HepG2 (cell line): ENCODE data around the gene ZNRD2. TPM values are rescaled to one million over a fixed set of nuclear protein-coding genes. Genes with fewer than 3 reads are reported as not detected.

ENCODE experiments used
- ATAC-seq: fragments of 200-7000 bp; cut with Tn5 transposase; 3 replicates; pipeline ENCODE4 v1.9.1; 2020; ENCODE audit warnings: mild to moderate bottlenecking, moderate library complexity
- BruUV-seq: library from RNA; stranded (reverse); fragments of 400-500 nt; replicated peaks from 2 replicates; lab custom pipeline; 2021; lab: Mats Ljungman, UMichigan
- CTCF ChIA-PET: fragments of 300-600 bp; formaldehyde crosslinking; extraction: SDS; loops from one replicate; lab custom pipeline; 2021; ENCODE audit warnings: low total read pairs, inconsistent platforms, low intra/inter-chr PET ratio; lab: Yijun Ruan, JAX
- POLR2A ChIA-PET: fragments of 350-600 bp; sonication (Branson Sonifier 250); formaldehyde crosslinking; loops from one replicate; lab custom pipeline; 2020; ENCODE audit warnings: antibody characterized with exemption, inconsistent platforms; lab: Yijun Ruan, JAX
- DNase-seq: peaks from one replicate; pipeline ENCODE4 v3.0.0-alpha.2; 2015; ENCODE audit warnings: low spot score
- FAIRE-seq: peaks from 3 replicates; lab custom pipeline; 2011; peaks lifted over from hg19 to GRCh38; lab: Jason Lieb, UNC
- H2AFZ ChIP-seq: one replicate; pipeline ENCODE4 v1.6.1; 2011; ENCODE audit warnings: low read length, inconsistent platforms
- H3K27ac ChIP-seq: fragments of 300-600 bp; 3 replicates; pipeline ENCODE4 v1.8.0; 2011; ENCODE audit warnings: mixed run types, mild to moderate bottlenecking, mixed read lengths, low read length, inconsistent platforms; ENCODE audit not compliant: insufficient read depth; ENCODE audit errors: extremely low read length
- H3K27me3 ChIP-seq, 2 experiments: fragments of 200-600 bp in 1 of 2; 2 replicates in 1 of 2; 3 replicates in 1 of 2; pipeline versions ENCODE4 v1.6.0 to v1.8.0; 2011; ENCODE audit warnings: low read length in 2 of 2, mild to moderate bottlenecking in 2 of 2, moderate library complexity in 2 of 2, inconsistent platforms in 1 of 2; ENCODE audit not compliant: insufficient read depth in 2 of 2, control insufficient read depth in 1 of 2
- H3K36me3 ChIP-seq, 2 experiments: fragments of 200-600 bp in 1 of 2; replicated peaks in 1 of 2; 2 replicates in 1 of 2; 3 replicates in 1 of 2; pipeline versions ENCODE4 v1.5.1 to v1.8.0; 2011; ENCODE audit warnings: low read length in 2 of 2, inconsistent platforms in 1 of 2; ENCODE audit not compliant: insufficient read depth in 2 of 2, control insufficient read depth in 1 of 2
- H3K4me1 ChIP-seq: 2 replicates; pipeline ENCODE4 v1.5.1; 2012; ENCODE audit warnings: low read length, inconsistent platforms; ENCODE audit not compliant: insufficient read depth
- H3K4me2 ChIP-seq: 2 replicates; pipeline ENCODE4 v1.6.0; 2011; ENCODE audit warnings: low read depth, low read length, inconsistent platforms
- H3K4me3 ChIP-seq, 3 experiments: fragments of 200-600 bp in 1 of 3; sonication (generic), shearing (Covaris generic) in 1 of 3; replicated peaks in 1 of 3; 2 replicates each; pipeline ENCODE4 v1.5.1; 2011 to 2016; ENCODE audit warnings: low read length in 3 of 3, inconsistent platforms in 2 of 3, low read depth in 2 of 3, mild to moderate bottlenecking in 2 of 3, control low read depth in 1 of 3, mixed read lengths in 1 of 3; ENCODE audit not compliant: insufficient read depth in 1 of 3
- H3K79me2 ChIP-seq: one replicate; pipeline ENCODE4 v1.6.1; 2011; ENCODE audit warnings: low read length, inconsistent platforms; ENCODE audit not compliant: insufficient read depth
- H3K9ac ChIP-seq: 2 replicates; pipeline ENCODE4 v1.6.0; 2011; ENCODE audit warnings: mild to moderate bottlenecking, low read depth, low read length, inconsistent platforms; ENCODE audit not compliant: insufficient read depth
- H3K9me3 ChIP-seq: 2 replicates; pipeline ENCODE4 v1.5.1; 2012; ENCODE audit warnings: mild to moderate bottlenecking, low read length
- H4K20me1 ChIP-seq: 2 replicates; pipeline ENCODE4 v1.6.0; 2011; ENCODE audit warnings: inconsistent platforms, mild to moderate bottlenecking, low read length, moderate library complexity; ENCODE audit not compliant: insufficient read depth
- ATF5 ChIP-seq: sonication (generic); formaldehyde crosslinking; IDR thresholded peaks from 2 replicates; pipeline ENCODE4 v1.4.0; 2020; ENCODE audit warnings: mild to moderate bottlenecking, low read depth, missing genetic modification reagents
- ATRX ChIP-seq: sonication (generic); formaldehyde crosslinking; IDR thresholded peaks from 2 replicates; pipeline ENCODE4 v1.4.0; 2020; ENCODE audit warnings: missing genetic modification reagents, borderline replicate concordance
- CCAR2 ChIP-seq: fragments of 200-400 bp; formaldehyde crosslinking; optimal IDR thresholded peaks from 2 replicates; pipeline ENCODE3; 2018; ENCODE audit warnings: low read depth, mild to moderate bottlenecking, low read length, moderate library complexity
- CENPT ChIP-seq: sonication (generic); formaldehyde crosslinking; IDR thresholded peaks from 2 replicates; pipeline ENCODE4 v1.8.0; 2022; ENCODE audit warnings: low read depth, mild to moderate bottlenecking, moderate library complexity, missing genetic modification reagents
- E2F1 ChIP-seq: sonication (generic); formaldehyde crosslinking; IDR thresholded peaks from 2 replicates; pipeline ENCODE4 v1.5.0; 2020; ENCODE audit warnings: missing genetic modification reagents
- ELF4 ChIP-seq: sonication (generic); formaldehyde crosslinking; IDR thresholded peaks from 2 replicates; pipeline ENCODE4 v1.5.0; 2020; ENCODE audit warnings: missing genetic modification reagents, mild to moderate bottlenecking, moderate library complexity, borderline replicate concordance
- JUND ChIP-seq: sonication (generic); formaldehyde crosslinking; IDR thresholded peaks from 2 replicates; pipeline ENCODE4 v1.8.0; 2022; ENCODE audit warnings: mild to moderate bottlenecking, missing genetic modification reagents
- KAT7 ChIP-seq: IDR thresholded peaks from 2 replicates; pipeline ENCODE4 v1.6.1; 2018; ENCODE audit warnings: borderline replicate concordance, missing compliant biosample characterization
- NKX3-1 ChIP-seq: sonication (generic); formaldehyde crosslinking; IDR thresholded peaks from 2 replicates; pipeline ENCODE4 v1.5.0; 2020; ENCODE audit warnings: missing genetic modification reagents
- TEAD2 ChIP-seq: sonication (generic); formaldehyde crosslinking; IDR thresholded peaks from 2 replicates; pipeline ENCODE4 v1.9.0; 2021; ENCODE audit warnings: missing genetic modification reagents
- THAP9 ChIP-seq: sonication (generic); formaldehyde crosslinking; IDR thresholded peaks from 2 replicates; pipeline ENCODE4; 2020; ENCODE audit warnings: missing genetic modification reagents, mild to moderate bottlenecking, borderline replicate concordance
- ZFAT ChIP-seq: sonication (generic); formaldehyde crosslinking; conservative IDR thresholded peaks from 2 replicates; pipeline ENCODE4 v1.8.1; 2023; ENCODE audit warnings: missing genetic modification reagents, inconsistent platforms
- ZNF546 ChIP-seq: sonication (generic); formaldehyde crosslinking; conservative IDR thresholded peaks from 2 replicates; pipeline ENCODE4 v1.8.1; 2023; ENCODE audit warnings: mild to moderate bottlenecking, missing genetic modification reagents
- WGBS: methylation state at CpG from one replicate; pipeline ENCODE4 v1.1.6; 2017; ENCODE audit warnings: low lambda C conversion rate; 5-methylcytosine and 5-hydroxymethylcytosine counted together
- in situ Hi-C: cut with HindIII; loops from 2 replicates; pipeline ENCODE4 v1.10.0; 2017; ENCODE audit warnings: low pct_unique_long_range_greater_than_20kb; ENCODE audit not compliant: extremely low pct_ligation_motif_present
- intact Hi-C: fragments of 100-400 bp; cut with micrococcal nuclease; formaldehyde crosslinking; loops from one replicate; pipeline ENCODE4 v1.10.0; 2022; ENCODE audit not compliant: unreplicated experiment
- polyA plus RNA-seq, 8 experiments: library from polyadenylated mRNA; depleted of rRNA in 3 of 8; stranded (reverse) in 7 of 8; unstranded in 1 of 8; fragments of >200 nt; fragmentation: Illumina TruSeq in 4 of 8; extraction: Trizol in 4 of 8; gene quantifications; 2 replicates each; pipeline versions ENCODE4 v1.2.1 to v1.2.3, GENCODE V29; 2011 to 2016; ENCODE audit warnings: low read depth in 4 of 8, missing spikeins in 1 of 8, mixed read lengths in 1 of 8; ENCODE audit not compliant: insufficient read depth in 1 of 8
- total RNA-seq, 5 experiments: library from RNA; depleted of rRNA; stranded (reverse); fragments of >200 nt; fragmentation: Illumina TruSeq; extraction: Trizol; gene quantifications; 2 replicates each; pipeline ENCODE4 v1.2.3, GENCODE V29; 2016; ENCODE audit warnings: low read depth in 1 of 5

Gene ZNRD2
- total and polyA plus RNA-seq, 2 of the 13 experiments (the other 11 are each of a cell fraction or from before 2014, with no cell fraction given): 29.2 to 34.0 TPM

GRCh38 chr11:65580756-65581155, 10.5 kb downstream of the ZNRD2 start:
- Histone ChIP-seq H3K4me3 (no peak overlapping the region), H3K27ac (no peak overlapping the region), H4K20me1 (no peaks in the 10 kb centered on the region), H3K79me2 (peaks cover 1% of the 10 kb centered on the region), H2AFZ (no peak overlapping the region), H3K9me3 (no peaks in the 10 kb centered on the region), H3K4me1 (peaks cover 42% of the 10 kb centered on the region), H3K9ac (no peak overlapping the region), H3K27me3 (no peaks in the 10 kb centered on the region), H3K4me2 (no peak overlapping the region), H3K36me3 (0 out of 5 replicates have a peak, but pooled peaks cover 0 to 4% of the 10 kb centered on the region in 2 experiments)
- CTCF ChIA-PET: no interaction called here
- intact Hi-C loops (no loop called here), in situ Hi-C loops (no loop called here)
- ATAC-seq (no peak), DNase-seq (no peak), FAIRE-seq (no peak)
- TF ChIP-seq E2F1 (CRISPR knock-in tag): no peak
- TF ChIP-seq CENPT (CRISPR knock-in tag): no peak
- no peak for TF ChIP-seq ELF4 (CRISPR knock-in tag)
- no peak for TF ChIP-seq ATF5
- no peak for TF ChIP-seq ZFAT (CRISPR knock-in tag)
- TF ChIP-seq JUND: no peak
- POLR2A ChIA-PET: interaction anchor here (0.6 kb wide), 1 partner anchor 24 kb away, joined by 3 read pairs; no protein-coding TSS in a partner anchor
- 100% methylated on average over 7 of the region's 8 CpGs for WGBS
- BruUV-seq: no TSS peak

- H3K4me3 ChIP-seq: no peak overlapping the region
- no peaks in the 10 kb centered on the region for H3K9me3 ChIP-seq
- H3K36me3 ChIP-seq: 0 out of 5 replicates have a peak, but pooled peaks cover 0 to 4% of the 10 kb centered on the region in 2 experiments
- no peak overlapping the region for H3K27ac ChIP-seq
- in situ Hi-C loops: no loop called here
- DNase-seq (no peak), ATAC-seq (no peak), FAIRE-seq (no peak)
- H3K79me2 ChIP-seq: peaks cover 1% of the 10 kb centered on the region
- H3K9ac ChIP-seq: no peak overlapping the region
- no peaks in the 10 kb centered on the region for H3K27me3 ChIP-seq
- H3K4me2 ChIP-seq: no peak overlapping the region
- CTCF ChIA-PET: no interaction called here
- no TSS peak for BruUV-seq
- H3K4me1 ChIP-seq: peaks cover 35% of the 10 kb centered on the region
- POLR2A ChIA-PET: interaction anchor here (1.8 kb wide), 1 partner anchor 11 kb away, joined by 5 read pairs; the partner anchor contains the start of gene ZNRD2
- no peaks in the 10 kb centered on the region for H4K20me1 ChIP-seq
- 84% methylated on average over 3 of the region's 3 CpGs for WGBS
- no peak overlapping the region for H2AFZ ChIP-seq
- intact Hi-C loops: no loop called here
- TF ChIP-seq KAT7 (CRISPR knock-in tag) (no peak), CCAR2 (no peak), ATRX (CRISPR knock-in tag) (no peak), ZNF546 (CRISPR knock-in tag) (no peak), TEAD2 (CRISPR knock-in tag) (no peak), THAP9 (CRISPR knock-in tag) (no peak), NKX3-1 (CRISPR knock-in tag) (no peak)
Observed at GRCh38 chr11:65581928-65582327, 11.7 kb downstream of the ZNRD2 start.
